HFF-Myc (cell line): ENCODE measurements around the gene IMP4.

Source experiments
- DNase-seq: peaks from one replicate; pipeline ENCODE4 v3.0.0-alpha.2; 2011; ENCODE audit warnings: low read depth; ENCODE audit errors: extremely low read depth
- H3K4me3 ChIP-seq: replicated peaks from 2 replicates; pipeline ENCODE4 v1.5.1; 2011; ENCODE audit warnings: low read depth, mild to moderate bottlenecking, control low read depth, low read length
- TF ChIP-seq, protein P1 (sequence below): IDR thresholded peaks from 2 replicates; pipeline ENCODE4 v1.5.1; 2012; ENCODE audit warnings: mild to moderate bottlenecking, low read depth, low read length, control low read depth; ENCODE audit errors: missing control alignments

IMP4 gene

DNA sequence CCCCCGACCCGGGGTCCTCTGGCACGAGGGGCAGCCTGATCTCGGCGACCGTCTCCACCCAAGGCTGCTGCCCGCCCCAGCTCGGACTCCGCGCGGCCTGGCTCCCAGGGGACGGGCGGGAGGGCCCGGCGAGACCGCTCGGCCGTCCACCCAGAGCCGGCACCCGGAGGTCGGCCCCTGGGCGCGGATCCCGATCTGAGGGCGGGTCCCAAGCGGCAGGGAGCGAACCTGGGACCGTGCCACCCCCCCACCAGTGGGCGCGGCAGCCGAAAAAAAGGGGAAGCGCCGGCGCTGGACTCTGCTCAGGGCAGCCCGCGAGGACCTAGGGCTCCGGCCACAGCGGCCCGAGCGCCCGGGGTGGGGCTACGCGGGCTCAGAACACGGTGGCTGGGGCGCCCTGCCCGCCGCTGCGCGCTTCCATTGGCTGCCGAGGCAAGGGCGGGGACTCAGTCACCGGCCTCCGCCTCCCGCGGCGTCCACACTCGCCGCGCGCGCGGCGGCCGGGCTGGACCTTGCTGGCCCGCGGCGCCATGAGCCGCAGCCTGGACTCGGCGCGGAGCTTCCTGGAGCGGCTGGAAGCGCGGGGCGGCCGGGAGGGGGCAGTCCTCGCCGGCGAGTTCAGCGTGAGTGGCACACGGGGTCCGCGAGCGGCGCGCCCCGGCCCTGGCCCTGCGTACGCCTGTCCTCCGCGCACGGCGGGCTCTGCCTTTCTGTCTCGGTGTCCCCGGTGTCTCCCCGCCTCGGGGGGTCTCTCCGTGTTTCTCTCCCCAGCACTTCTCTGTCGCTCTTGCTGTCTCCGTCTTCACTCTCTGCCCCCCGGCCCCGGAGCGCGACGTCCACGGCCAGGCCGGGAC lies 13.1 kb downstream of the IMP4 start, which contains the start of gene PTPN18:
Gene PTPN18, plus strand, starts transcription at position 479 of the 854 bp plus-strand sequence. Its CDS starts 52 bp downstream, at position 531.
- TF ChIP-seq, protein P1, sequence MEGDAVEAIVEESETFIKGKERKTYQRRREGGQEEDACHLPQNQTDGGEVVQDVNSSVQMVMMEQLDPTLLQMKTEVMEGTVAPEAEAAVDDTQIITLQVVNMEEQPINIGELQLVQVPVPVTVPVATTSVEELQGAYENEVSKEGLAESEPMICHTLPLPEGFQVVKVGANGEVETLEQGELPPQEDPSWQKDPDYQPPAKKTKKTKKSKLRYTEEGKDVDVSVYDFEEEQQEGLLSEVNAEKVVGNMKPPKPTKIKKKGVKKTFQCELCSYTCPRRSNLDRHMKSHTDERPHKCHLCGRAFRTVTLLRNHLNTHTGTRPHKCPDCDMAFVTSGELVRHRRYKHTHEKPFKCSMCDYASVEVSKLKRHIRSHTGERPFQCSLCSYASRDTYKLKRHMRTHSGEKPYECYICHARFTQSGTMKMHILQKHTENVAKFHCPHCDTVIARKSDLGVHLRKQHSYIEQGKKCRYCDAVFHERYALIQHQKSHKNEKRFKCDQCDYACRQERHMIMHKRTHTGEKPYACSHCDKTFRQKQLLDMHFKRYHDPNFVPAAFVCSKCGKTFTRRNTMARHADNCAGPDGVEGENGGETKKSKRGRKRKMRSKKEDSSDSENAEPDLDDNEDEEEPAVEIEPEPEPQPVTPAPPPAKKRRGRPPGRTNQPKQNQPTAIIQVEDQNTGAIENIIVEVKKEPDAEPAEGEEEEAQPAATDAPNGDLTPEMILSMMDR: peak; percentile 33
- H3K4me3 ChIP-seq: peak within 1 kb of the TSS; percentile 63
- no peak for DNase-seq

DNA sequence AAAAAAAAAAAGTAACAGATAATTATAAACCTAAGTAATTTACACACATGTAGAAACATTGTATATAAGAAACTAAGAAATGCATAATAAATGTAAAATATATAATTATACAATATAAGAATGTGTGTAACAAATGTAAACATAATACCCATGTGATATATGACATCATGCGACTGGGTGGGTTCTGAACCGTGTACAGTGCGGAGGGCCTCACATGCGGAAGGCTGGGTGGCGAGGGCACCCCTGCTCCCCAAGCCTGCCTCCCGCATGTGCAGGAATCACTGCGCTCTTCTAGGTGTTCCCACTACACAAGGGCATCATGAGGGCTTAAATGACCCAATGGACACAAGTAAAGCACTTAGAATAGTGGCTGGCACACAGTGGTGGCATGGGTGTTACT lies 15.2 kb downstream of the IMP4 start:
- H3K4me3 ChIP-seq: no peak overlapping the region
- no peak for DNase-seq
- TF ChIP-seq, protein P1: no peak

DNA sequence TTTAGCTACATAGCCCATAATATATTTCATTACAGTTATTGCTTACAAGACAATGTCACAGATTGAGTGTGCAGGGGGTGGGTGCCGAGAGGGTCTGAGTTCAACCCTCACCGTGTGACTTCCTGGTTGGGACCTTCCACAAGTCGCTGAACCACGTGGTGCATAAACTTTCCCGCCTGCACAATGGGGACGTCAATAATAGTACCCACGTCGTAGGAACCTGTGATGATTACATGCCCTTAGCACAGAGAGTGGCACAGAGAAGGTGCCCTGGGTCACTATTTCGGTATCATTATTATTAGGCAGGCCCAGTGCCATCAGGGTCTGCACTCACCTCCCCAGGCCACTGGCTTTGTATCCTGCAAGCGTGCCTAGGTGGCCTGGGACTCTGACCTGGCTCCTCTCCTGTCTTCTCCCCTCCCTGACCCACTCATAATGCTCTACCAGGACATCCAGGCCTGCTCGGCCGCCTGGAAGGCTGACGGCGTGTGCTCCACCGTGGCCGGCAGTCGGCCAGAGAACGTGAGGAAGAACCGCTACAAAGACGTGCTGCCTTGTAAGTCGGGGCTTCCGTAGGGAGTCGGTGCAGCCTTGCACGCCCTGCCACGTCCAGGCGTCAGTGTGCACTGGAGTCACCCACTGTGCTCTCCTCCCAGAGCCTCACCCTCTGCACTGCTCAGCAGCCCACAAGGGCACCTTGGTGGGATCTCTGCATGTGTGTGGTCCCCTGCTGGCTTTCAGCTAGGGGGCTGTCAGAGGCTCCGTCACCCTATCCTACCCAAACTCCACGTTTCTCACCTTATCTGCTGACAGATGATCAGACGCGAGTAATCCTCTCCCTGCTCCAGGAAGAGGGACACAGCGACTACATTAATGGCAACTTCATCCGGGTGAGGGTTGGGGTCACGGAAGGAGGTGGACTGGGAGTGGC lies 16.0 kb downstream of the IMP4 start:
- H3K4me3 ChIP-seq: no peak overlapping the region
- DNase-seq: no peak
- TF ChIP-seq, protein P1: no peak

DNA sequence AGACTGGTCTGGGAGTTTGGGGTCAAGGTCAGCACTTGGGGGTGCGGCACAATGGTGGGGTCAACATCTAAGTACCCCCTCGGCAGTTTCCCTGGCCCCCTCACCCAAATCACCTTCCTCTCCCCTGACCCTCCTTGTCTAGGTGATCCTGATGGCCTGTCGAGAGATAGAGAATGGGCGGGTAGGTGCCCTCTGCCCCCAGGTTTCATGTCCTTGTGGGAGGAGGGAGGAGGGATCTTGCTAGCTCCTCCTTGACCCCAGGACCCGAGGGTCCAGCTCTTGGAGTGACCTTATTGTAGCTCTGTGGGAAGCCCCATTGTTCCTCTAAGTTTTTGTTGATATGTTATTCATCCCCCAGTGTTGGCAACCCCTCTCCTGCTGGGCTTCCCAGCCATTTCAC lies 16.8 kb downstream of the IMP4 start:
- H3K4me3 ChIP-seq: no peak overlapping the region
- DNase-seq: no peak
- TF ChIP-seq, protein P1: no peak

DNA sequence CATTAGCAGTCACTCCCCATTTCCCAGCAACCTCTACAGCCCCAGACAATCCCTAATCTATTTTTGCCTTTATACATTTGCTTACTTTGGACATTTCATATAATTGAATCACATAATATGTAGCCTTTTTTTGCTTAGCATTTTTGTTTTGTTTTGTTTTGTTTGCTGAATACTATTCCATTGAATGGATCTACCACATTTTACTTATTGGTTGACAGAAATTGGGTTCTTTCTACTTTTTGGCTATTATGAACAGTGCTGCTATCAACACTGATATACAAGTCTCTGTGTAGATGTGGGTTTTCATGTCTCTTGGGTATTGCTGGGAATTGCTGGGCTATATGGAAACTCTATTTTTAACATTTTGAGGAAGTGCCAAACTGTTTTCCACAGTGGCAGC lies 20.8 kb downstream of the IMP4 start:
- DNase-seq: no peak
- TF ChIP-seq, protein P1: no peak
- no peak overlapping the region for H3K4me3 ChIP-seq

DNA sequence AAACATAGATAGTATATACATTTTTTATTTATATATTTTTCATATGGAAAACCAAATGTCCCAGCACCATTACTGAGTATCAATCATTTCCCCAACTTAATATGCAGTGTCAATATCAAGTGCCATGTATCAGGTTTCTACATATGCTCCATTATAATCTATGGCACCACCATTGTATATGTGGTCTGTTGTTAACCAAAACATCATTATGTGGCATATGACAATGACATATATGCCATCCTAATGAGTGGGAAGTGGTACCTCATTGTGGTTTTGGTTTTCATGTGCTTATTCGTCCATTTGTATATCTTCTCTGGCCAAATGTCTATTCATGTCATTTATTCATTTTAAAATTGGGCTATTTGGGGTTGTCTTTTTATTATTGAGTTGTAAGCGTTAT lies 22.4 kb downstream of the IMP4 start:
- H3K4me3 ChIP-seq: no peak overlapping the region
- TF ChIP-seq, protein P1: no peak
- DNase-seq: no peak
